Measurements from ENCODE around the gene TRMT10B. TPM values are rescaled to one million over a fixed set of nuclear protein-coding genes. Genes with fewer than 3 reads are reported as not detected.
A peak's percentile ranks its signal among the peaks of the same experiment; 100 is the strongest.

Gene TRMT10B
- total and polyA plus RNA-seq, 2 of the 13 experiments (the other 11 are each of a cell fraction or from before 2014, with no cell fraction given), result 3.1 to 3.9 TPM

DNA sequence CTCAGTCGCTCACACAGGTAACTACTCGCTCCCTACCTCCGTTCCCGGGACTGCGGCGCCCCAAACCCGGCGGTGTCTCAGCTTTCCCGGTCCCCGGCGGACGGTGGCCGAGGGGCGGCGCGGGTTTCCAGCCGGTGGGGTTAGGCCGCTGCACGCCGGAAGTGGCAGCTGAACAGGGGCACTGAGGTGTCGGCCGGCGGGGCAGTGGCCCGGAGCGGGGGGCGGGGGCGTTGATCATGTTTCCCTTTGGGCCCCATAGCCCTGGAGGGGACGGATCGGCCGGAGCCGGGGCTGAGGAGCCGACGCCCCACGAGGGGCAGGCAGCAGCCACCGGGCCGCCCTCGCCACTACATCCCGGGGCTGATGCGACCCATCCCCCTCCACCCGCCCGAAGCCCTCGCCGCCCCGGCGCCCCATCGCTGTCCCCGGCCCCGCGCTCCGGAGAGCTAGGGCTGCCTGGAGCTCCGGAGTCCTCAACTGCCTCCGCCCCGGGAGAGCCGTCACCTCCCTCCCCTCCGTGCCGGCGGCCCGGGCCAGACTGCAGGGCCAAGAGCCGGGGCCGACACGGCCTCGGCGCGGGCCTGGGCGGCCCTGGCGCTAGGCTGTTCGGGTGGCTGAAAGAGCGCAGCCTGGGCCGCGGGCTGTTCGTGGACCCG lies 47.2 kb downstream of the TRMT10B start, which contains the start of gene DCAF10 (continued):
- TF ChIP-seq, protein P1, sequence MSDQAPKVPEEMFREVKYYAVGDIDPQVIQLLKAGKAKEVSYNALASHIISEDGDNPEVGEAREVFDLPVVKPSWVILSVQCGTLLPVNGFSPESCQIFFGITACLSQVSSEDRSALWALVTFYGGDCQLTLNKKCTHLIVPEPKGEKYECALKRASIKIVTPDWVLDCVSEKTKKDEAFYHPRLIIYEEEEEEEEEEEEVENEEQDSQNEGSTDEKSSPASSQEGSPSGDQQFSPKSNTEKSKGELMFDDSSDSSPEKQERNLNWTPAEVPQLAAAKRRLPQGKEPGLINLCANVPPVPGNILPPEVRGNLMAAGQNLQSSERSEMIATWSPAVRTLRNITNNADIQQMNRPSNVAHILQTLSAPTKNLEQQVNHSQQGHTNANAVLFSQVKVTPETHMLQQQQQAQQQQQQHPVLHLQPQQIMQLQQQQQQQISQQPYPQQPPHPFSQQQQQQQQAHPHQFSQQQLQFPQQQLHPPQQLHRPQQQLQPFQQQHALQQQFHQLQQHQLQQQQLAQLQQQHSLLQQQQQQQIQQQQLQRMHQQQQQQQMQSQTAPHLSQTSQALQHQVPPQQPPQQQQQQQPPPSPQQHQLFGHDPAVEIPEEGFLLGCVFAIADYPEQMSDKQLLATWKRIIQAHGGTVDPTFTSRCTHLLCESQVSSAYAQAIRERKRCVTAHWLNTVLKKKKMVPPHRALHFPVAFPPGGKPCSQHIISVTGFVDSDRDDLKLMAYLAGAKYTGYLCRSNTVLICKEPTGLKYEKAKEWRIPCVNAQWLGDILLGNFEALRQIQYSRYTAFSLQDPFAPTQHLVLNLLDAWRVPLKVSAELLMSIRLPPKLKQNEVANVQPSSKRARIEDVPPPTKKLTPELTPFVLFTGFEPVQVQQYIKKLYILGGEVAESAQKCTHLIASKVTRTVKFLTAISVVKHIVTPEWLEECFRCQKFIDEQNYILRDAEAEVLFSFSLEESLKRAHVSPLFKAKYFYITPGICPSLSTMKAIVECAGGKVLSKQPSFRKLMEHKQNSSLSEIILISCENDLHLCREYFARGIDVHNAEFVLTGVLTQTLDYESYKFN (CRISPR knock-in tag; conservative IDR thresholded peaks at IDR 0.05), result peak; percentile 62
- no peak for TF ChIP-seq ZFP36 (IDR thresholded peaks at IDR 0.05; ENCODE audit: borderline replicate concordance, low read depth, low read length, partially characterized antibody)
- TF ChIP-seq ESRRA (CRISPR knock-in tag; IDR thresholded peaks at IDR 0.05; ENCODE audit: low read depth), result no peak
- TF ChIP-seq, protein P2, sequence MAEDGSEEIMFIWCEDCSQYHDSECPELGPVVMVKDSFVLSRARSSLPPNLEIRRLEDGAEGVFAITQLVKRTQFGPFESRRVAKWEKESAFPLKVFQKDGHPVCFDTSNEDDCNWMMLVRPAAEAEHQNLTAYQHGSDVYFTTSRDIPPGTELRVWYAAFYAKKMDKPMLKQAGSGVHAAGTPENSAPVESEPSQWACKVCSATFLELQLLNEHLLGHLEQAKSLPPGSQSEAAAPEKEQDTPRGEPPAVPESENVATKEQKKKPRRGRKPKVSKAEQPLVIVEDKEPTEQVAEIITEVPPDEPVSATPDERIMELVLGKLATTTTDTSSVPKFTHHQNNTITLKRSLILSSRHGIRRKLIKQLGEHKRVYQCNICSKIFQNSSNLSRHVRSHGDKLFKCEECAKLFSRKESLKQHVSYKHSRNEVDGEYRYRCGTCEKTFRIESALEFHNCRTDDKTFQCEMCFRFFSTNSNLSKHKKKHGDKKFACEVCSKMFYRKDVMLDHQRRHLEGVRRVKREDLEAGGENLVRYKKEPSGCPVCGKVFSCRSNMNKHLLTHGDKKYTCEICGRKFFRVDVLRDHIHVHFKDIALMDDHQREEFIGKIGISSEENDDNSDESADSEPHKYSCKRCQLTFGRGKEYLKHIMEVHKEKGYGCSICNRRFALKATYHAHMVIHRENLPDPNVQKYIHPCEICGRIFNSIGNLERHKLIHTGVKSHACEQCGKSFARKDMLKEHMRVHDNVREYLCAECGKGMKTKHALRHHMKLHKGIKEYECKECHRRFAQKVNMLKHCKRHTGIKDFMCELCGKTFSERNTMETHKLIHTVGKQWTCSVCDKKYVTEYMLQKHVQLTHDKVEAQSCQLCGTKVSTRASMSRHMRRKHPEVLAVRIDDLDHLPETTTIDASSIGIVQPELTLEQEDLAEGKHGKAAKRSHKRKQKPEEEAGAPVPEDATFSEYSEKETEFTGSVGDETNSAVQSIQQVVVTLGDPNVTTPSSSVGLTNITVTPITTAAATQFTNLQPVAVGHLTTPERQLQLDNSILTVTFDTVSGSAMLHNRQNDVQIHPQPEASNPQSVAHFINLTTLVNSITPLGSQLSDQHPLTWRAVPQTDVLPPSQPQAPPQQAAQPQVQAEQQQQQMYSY (CRISPR knock-in tag; IDR thresholded peaks at IDR 0.05), result no peak
- TF ChIP-seq PHF5A (CRISPR knock-in tag; IDR thresholded peaks at IDR 0.05; ENCODE audit: low read depth, unreplicated experiment), result peak; percentile 93
- peak; percentile 84; the same call in 1 of the 2 replicates for TF ChIP-seq TOE1 (CRISPR knock-in tag; IDR thresholded peaks at IDR 0.05)
- TF ChIP-seq, protein P3, sequence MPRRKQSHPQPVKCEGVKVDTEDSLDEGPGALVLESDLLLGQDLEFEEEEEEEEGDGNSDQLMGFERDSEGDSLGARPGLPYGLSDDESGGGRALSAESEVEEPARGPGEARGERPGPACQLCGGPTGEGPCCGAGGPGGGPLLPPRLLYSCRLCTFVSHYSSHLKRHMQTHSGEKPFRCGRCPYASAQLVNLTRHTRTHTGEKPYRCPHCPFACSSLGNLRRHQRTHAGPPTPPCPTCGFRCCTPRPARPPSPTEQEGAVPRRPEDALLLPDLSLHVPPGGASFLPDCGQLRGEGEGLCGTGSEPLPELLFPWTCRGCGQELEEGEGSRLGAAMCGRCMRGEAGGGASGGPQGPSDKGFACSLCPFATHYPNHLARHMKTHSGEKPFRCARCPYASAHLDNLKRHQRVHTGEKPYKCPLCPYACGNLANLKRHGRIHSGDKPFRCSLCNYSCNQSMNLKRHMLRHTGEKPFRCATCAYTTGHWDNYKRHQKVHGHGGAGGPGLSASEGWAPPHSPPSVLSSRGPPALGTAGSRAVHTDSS (CRISPR knock-in tag; conservative IDR thresholded peaks at IDR 0.05), result no peak
- TF ChIP-seq ZNF530 (CRISPR knock-in tag; IDR thresholded peaks at IDR 0.05; ENCODE audit: low read depth), result no peak
- peak; percentile 93 for TF ChIP-seq MED8 (CRISPR knock-in tag; IDR thresholded peaks at IDR 0.05; ENCODE audit: insufficient replicate concordance)
- peak; percentile 91; the same call in 1 of the 2 replicates for TF ChIP-seq KLF13 (CRISPR knock-in tag; IDR thresholded peaks at IDR 0.05)
- TF ChIP-seq, protein P4, sequence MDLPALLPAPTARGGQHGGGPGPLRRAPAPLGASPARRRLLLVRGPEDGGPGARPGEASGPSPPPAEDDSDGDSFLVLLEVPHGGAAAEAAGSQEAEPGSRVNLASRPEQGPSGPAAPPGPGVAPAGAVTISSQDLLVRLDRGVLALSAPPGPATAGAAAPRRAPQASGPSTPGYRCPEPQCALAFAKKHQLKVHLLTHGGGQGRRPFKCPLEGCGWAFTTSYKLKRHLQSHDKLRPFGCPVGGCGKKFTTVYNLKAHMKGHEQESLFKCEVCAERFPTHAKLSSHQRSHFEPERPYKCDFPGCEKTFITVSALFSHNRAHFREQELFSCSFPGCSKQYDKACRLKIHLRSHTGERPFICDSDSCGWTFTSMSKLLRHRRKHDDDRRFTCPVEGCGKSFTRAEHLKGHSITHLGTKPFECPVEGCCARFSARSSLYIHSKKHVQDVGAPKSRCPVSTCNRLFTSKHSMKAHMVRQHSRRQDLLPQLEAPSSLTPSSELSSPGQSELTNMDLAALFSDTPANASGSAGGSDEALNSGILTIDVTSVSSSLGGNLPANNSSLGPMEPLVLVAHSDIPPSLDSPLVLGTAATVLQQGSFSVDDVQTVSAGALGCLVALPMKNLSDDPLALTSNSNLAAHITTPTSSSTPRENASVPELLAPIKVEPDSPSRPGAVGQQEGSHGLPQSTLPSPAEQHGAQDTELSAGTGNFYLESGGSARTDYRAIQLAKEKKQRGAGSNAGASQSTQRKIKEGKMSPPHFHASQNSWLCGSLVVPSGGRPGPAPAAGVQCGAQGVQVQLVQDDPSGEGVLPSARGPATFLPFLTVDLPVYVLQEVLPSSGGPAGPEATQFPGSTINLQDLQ (CRISPR knock-in tag; IDR thresholded peaks at IDR 0.05), result peak; percentile 82
- TF ChIP-seq CHD4 (IDR thresholded peaks at IDR 0.05; ENCODE audit: borderline replicate concordance, low read length), result no peak
- TF ChIP-seq, protein P5, sequence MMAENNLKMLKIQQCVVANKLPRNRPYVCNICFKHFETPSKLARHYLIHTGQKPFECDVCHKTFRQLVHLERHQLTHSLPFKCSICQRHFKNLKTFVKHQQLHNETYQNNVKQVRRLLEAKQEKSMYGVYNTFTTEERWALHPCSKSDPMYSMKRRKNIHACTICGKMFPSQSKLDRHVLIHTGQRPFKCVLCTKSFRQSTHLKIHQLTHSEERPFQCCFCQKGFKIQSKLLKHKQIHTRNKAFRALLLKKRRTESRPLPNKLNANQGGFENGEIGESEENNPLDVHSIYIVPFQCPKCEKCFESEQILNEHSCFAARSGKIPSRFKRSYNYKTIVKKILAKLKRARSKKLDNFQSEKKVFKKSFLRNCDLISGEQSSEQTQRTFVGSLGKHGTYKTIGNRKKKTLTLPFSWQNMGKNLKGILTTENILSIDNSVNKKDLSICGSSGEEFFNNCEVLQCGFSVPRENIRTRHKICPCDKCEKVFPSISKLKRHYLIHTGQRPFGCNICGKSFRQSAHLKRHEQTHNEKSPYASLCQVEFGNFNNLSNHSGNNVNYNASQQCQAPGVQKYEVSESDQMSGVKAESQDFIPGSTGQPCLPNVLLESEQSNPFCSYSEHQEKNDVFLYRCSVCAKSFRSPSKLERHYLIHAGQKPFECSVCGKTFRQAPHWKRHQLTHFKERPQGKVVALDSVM (CRISPR knock-in tag; IDR thresholded peaks at IDR 0.05), result no peak
- TF ChIP-seq ZNF607 (CRISPR knock-in tag; IDR thresholded peaks at IDR 0.05; ENCODE audit: borderline replicate concordance), result peak; percentile 93
- TF ChIP-seq PLRG1 (conservative IDR thresholded peaks at IDR 0.05), result no peak
